Upper lobe of right lung (tissue), 1 donor: Measurements from ENCODE around the gene RASAL2. TPM values are rescaled to one million over a fixed set of nuclear protein-coding genes. Genes with fewer than 3 reads are reported as not detected.
"Not testable (repeated sequence)": the region's sequence is repeated elsewhere in the genome, so short reads cannot be mapped to it uniquely, and the experiment has no call there.

ENCODE experiments used
- ATAC-seq: fragments of 200-7000 bp; cut with Tn5 transposase; one replicate; pipeline ENCODE4 v1.9.1; 2020; ENCODE audit warnings: mild to moderate bottlenecking, moderate library complexity
- DNase-seq: peaks from one replicate; pipeline ENCODE4 v3.0.0-alpha.2; 2020
- H3K27ac ChIP-seq: fragments of 200-600 bp; one replicate; pipeline ENCODE4 v1.8.0; 2022
- H3K27me3 ChIP-seq: fragments of 200-600 bp; one replicate; pipeline ENCODE4 v1.8.0; 2022; ENCODE audit warnings: mild to moderate bottlenecking
- H3K36me3 ChIP-seq: fragments of 200-600 bp; one replicate; pipeline ENCODE4 v1.8.0; 2022
- H3K4me1 ChIP-seq: fragments of 200-600 bp; one replicate; pipeline ENCODE4 v1.8.0; 2022
- H3K4me3 ChIP-seq: fragments of 200-600 bp; one replicate; pipeline ENCODE4 v1.8.0; 2022; ENCODE audit warnings: mild to moderate bottlenecking
- H3K9me3 ChIP-seq: fragments of 200-600 bp; one replicate; pipeline ENCODE4 v1.8.0; 2022
- CTCF ChIP-seq: fragments of 200-600 bp; IDR thresholded peaks from one replicate; pipeline ENCODE4 v1.8.0; 2022; ENCODE audit warnings: antibody characterized with exemption
- intact Hi-C: fragments of 100-400 bp; cut with DNase I; formaldehyde crosslinking; loops from one replicate; pipeline ENCODE4 v1.11.0; 2022
- total RNA-seq: library from RNA; stranded (reverse); fragmentation: NEBNext Ultra II Directional; extraction: Animal tissue kit (Norgen Biotek cat#: 25700); gene quantifications from one replicate; pipeline ENCODE4 v1.2.1, GENCODE V29; 2021
- donor health status: DM: no; HTN: yes; CAD: no; lungs with severe emphysema.

RASAL2 gene
- total RNA-seq, 1 donor from 2014 or later: 39.4 TPM

GRCh38 chr1:178120088-178120487 lies 26.2 kb downstream of the RASAL2 start:
- intact Hi-C loops: no loop called here
- peaks cover 3% of the 10 kb centered on the region for H3K4me1 ChIP-seq
- ATAC-seq (no peak), DNase-seq (no peak)
- no peaks in the 10 kb centered on the region for H3K36me3 ChIP-seq
- no peak for TF ChIP-seq CTCF
- H3K27me3 ChIP-seq: no peaks in the 10 kb centered on the region
- H3K9me3 ChIP-seq: no peaks in the 10 kb centered on the region
- H3K4me3 ChIP-seq: no peak overlapping the region
- H3K27ac ChIP-seq: no peak overlapping the region

- H3K36me3 ChIP-seq, DNase-seq, intact Hi-C loops, H3K4me1 ChIP-seq, H3K27me3 ChIP-seq, H3K4me3 ChIP-seq, ATAC-seq, H3K9me3 ChIP-seq, H3K27ac ChIP-seq: not testable (repeated sequence)
Observed at GRCh38 chr1:178120520-178121052, 26.7 kb downstream of the RASAL2 start.

GRCh38 chr1:178121883-178122282 lies 28.0 kb downstream of the RASAL2 start:
- peaks cover 3% of the 10 kb centered on the region for H3K4me1 ChIP-seq
- no peak overlapping the region for H3K27ac ChIP-seq
- ATAC-seq: no peak
- TF ChIP-seq CTCF: no peak
- intact Hi-C loops: no loop called here
- no peak overlapping the region for H3K4me3 ChIP-seq
- H3K27me3 ChIP-seq: no peaks in the 10 kb centered on the region
- no peak for DNase-seq
- no peaks in the 10 kb centered on the region for H3K36me3 ChIP-seq
- no peaks in the 10 kb centered on the region for H3K9me3 ChIP-seq

GRCh38 chr1:178122283-178122682 lies 28.4 kb downstream of the RASAL2 start:
- no peaks in the 10 kb centered on the region for H3K27me3 ChIP-seq
- no peak overlapping the region for H3K27ac ChIP-seq
- DNase-seq (no peak), ATAC-seq (no peak)
- H3K4me1 ChIP-seq: peaks cover 5% of the 10 kb centered on the region
- H3K9me3 ChIP-seq: no peaks in the 10 kb centered on the region
- H3K36me3 ChIP-seq: no peaks in the 10 kb centered on the region
- H3K4me3 ChIP-seq: no peak overlapping the region
- intact Hi-C loops: no loop called here
- no peak for TF ChIP-seq CTCF

GRCh38 chr1:178124115-178124514 lies 30.2 kb downstream of the RASAL2 start:
- intact Hi-C loops: no loop called here
- H3K27me3 ChIP-seq: no peaks in the 10 kb centered on the region

GRCh38 chr1:178126261-178126660 lies 32.4 kb downstream of the RASAL2 start:
- TF ChIP-seq CTCF: no peak
- no peaks in the 10 kb centered on the region for H3K9me3 ChIP-seq
- intact Hi-C loops: no loop called here
- no peak overlapping the region for H3K27ac ChIP-seq
- H3K27me3 ChIP-seq: no peaks in the 10 kb centered on the region
- H3K36me3 ChIP-seq: no peaks in the 10 kb centered on the region
- DNase-seq (no peak), ATAC-seq (no peak)
- H3K4me3 ChIP-seq: no peak overlapping the region
- peaks cover 7% of the 10 kb centered on the region for H3K4me1 ChIP-seq

More at GRCh38 chr1:178124115-178124514, 30.2 kb downstream of the RASAL2 start:
- Histone ChIP-seq H3K27ac (no peak overlapping the region), H3K4me1 (peaks cover 11% of the 10 kb centered on the region), H3K36me3 (no peaks in the 10 kb centered on the region), H3K4me3 (no peak overlapping the region), H3K9me3 (no peaks in the 10 kb centered on the region)
- no peak for TF ChIP-seq CTCF
- no peak for ATAC-seq
- no peak for DNase-seq
